GM21737 (cell line): ENCODE data around the gene GGT1.
"Not testable (repeated sequence)": the region's sequence is repeated elsewhere in the genome, so short reads cannot be mapped to it uniquely, and the experiment has no call there.

Experiments
- ATAC-seq: cut with Tn5 transposase; IDR thresholded peaks from one replicate; pipeline ENCODE4 v1.9.1; 2021; ENCODE audit warnings: mild to moderate bottlenecking, moderate library complexity; ENCODE audit not compliant: unreplicated experiment

Gene GGT1

DNA sequence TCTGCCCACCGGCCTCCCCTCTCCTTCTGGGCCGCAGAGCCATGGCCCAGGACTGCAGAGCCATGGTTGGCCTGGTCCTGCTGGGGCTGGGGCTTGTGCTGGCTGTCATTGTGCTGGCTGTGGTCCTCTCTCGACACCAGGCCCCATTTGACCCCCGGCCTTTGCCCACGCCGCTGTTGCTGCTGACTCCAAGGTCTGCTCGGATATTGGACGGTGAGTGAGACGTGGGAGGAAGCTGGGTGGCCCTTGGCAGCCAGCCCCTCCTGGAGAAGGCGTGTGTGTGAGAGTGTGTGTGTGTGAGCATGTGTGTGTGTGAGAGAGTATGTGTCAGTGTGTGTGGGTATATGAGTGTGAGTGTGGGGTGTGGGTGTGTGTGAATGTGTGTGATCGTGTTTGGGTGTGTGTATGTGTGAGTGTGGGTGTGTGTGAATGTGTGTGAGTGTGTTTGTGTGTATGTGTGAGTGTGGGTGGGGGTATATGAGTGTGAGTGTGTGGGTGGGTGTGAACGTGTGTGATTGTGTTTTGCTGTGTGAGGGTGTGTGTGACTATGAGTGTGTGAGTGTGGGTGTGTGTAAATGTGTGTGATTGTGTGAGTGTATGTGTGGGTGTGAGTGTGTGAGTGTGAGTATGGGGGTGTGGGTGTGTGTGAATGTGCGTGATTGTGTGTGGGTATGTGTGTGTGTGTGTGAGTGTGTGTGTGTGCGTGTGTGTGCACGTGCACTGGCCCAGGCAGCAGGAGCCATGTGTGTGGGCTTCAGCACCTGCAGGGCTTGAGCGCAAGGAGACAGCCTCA, 30.4 kb downstream of the GGT1 start:
- not testable (repeated sequence) for ATAC-seq

DNA sequence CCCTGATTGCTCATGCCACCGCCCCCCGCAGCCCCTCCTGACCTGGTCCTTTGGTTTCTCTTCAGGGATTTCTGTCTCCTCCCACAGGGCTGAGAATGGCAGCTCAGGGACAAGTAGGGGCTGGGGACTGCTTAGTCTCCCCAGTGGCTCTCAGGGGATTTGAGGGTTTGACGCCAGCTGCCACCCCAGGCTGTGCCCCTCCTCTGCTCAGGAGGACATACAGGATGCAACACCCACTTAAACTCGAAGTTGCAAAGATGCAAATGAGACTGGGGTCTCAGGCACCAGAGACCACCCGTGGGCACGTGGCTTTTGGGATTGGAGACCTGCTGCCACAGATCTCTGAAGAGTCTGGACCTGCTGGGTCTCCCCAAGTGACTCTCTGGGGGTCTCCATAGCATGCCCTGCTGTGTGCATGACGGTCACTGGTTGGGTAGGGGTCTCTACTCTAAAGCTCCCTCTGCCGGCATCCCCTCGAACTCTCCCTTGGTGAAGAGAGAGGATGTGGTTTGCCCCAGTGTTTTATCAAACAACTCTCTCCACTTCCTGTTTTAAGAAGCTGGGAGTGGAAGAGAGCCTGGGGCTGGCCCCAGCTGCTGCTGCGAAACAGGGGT, 31.9 kb downstream of the GGT1 start:
- not testable (repeated sequence) for ATAC-seq

DNA sequence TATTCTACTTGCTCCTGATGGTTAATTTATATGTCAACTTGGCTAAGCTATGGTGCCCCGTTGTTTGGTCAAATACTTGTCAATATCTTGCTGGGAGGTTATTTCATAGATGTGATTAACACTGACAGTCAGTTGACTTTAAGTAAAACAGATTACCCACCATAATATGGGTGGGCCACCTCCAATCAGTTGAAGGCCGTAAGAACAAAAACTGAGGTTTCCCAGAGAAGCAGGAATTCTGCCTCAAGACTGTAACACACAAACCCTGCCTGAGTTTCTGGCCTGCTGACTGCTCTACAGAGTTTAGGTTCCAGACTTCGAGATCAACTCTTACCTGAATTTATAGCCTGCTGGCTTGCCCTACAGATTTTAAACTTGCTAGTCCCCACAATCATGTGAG, 33.5 kb downstream of the GGT1 start:
- not testable (repeated sequence) for ATAC-seq

DNA sequence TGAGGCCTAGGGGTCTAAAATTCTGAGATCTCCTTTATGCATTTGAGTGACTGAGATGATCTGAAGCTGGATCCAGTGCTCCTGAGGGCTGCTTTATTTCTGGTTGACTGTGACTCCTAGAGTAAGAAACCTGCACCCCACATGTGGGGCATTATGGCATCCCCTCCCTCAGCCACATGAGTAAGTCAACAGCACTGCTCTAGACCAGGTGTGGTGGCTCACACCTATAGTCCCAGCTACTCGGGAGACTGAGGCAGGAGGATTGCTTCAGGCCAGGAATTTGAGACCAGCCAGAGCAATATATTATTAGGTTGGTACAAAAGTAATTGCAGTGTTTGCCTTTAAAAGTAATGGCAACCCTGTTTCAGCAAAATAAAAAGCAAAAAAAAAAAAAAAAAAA, 39.3 kb downstream of the GGT1 start:
- not testable (repeated sequence) for ATAC-seq

DNA sequence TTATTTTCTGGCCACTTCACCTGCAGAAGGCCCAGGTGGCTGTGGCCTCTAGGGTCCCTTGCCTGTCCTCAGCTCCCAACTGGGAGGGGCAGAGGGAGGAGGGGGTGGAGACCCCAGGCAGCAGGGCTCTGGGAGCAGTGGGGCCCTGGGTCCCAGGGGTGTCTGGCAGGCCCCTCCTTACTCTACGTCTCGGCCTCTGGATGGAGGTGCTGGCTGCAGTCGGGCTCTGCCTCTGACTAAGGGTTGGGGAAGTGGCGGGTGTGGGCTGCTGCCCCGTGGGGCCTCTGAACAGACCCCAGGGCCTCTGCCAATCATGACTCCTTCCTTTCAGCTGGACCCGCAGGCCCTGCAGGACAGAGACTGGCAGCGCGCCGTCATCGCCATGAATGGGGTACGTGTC, 41.4 kb downstream of the GGT1 start:
- ATAC-seq, result not testable (repeated sequence)

DNA sequence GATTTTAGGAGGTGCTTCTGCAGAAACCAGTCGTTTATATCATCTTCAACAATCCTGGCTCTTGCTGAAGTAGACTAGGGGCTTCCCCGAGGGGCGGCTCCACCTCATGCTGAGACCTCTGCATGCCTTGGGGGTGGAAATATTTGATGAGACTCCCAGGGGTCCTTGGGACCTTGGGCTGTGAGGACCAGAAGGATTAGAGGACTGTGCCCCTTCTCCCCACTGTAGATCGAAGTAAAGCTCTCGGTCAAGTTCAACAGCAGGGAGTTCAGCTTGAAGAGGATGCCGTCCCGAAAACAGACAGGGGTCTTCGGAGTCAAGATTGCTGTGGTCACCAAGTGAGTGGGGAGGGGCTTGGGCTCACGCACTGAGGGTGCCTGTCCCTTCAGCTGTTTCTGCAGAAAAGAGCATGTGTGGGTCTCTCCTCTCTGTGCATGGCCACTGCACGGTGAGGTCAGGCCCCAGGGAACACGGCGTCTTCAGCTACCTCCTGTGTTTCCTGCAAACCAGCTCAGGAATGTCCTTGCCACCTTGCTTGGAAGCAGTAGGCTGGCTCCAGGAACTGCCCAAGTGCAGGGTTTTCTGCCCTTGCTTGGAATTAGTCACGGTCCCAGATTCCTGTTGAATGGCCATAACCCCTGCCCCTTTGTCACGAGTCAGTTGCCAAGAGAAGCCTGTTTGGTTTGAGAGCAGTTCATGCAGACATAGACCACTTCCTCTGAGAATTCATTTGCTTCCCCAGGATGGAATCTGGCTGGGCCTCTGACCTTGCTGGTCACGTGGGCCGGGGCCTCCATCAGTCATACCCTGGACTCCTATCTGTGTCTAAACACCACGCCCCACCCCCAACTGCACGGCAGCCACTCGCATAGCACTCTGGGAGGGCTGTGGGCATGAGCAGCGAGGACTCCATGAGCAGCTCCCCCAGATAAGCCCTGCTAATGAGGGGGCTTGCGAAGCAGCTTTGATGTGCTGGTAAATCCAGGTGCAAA, 42.7 kb downstream of the GGT1 start:
- not testable (repeated sequence) for ATAC-seq

DNA sequence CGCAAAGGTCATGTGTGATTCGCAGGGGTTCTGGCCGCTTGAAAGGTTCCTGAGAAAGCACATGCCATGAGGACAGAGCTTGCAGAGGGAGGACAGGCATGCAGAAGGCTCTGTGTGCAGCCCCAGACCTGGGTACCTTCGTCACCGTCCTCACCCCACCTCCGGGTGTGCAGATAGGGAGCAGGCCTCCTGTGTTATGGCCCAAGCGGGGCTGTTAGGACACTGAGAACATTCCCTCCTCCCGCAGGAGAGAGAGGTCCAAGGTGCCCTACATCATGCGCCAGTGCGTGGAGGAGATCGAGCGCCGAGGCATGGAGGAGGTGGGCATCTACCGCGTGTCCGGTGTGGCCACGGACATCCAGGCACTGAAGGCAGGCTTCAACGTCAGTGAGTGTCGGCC, 43.8 kb downstream of the GGT1 start:
- ATAC-seq, result not testable (repeated sequence)

DNA sequence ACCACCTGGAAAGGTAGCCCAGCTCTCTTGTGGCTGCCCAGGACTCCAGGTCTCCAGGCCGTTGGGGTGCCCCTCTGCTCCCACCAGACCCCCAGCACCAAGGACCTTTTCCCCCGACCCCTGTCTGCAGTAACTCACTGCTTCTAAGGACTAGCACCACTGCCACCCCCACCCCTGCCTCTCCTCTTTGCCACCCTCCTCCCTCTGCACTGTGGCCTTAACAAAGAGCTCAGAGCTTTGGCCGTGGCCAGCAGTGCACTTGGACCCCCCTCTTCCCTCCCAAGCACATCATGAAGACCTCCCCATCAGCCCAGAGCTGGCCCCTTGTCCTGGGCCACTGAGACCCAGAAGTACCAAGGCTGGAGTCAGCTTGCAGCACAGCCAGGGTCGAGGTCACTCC, 46.4 kb downstream of the GGT1 start:
- ATAC-seq, result not testable (repeated sequence)

DNA sequence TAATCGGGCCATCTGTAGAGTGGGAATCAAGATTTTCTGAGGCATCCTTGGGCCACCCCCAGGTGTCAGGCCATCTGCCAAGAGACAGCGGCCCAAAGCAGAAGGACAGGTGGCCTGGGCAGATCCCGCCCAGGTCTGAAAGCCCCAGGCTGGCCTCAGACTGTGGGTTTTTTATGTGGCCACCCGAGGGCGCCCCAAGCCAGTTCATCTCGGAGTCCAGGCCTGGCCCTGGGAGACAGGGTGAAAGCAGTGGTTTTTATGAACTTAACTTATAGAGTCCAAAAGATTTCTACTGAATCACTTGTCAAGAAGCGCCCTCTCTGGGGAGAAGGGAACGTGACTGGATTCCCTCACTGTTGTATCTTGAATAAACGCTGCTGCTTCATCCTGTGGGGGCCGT, 47.9 kb downstream of the GGT1 start:
- ATAC-seq, result not testable (repeated sequence)

DNA sequence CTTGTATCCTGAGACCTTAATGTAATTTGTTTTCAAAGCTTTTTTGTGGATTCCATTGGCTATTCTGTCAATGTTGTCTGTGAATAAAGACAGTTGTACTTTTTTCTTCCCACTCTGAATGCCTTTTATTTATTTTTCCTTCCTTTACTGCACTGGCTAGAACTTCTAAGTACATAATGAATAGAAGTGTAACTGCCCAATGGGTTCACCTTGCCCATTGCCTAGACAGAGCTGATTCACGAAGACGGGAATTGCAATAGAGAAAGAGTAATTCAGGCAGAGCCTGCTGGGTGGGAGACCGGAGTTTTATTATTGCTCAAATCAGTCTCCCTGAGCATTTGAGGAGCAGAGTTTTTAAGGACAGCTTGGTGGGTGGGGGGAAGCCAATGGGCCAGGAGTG, 62.4 kb downstream of the GGT1 start:
- ATAC-seq, result not testable (repeated sequence)

DNA sequence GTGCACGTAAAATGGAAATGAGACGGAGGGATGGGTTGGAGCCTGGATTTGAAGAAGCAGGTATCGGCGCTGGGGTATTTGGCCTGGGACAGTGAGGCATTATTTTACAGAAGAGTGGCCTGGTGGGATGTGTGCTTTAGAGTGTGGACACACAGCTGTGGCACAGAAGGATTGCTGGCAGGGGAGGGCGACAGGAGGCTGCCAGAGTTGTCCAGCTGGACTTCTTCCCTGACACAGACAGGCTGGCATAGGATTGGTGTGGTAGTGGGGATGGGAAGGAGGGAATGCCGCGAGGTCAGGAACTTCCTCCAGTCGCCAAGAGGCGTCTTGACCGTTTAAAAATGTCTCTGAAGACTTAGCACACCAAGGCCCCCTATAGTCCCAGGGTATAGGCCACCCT, 64.9 kb downstream of the GGT1 start:
- ATAC-seq, result not testable (repeated sequence)

DNA sequence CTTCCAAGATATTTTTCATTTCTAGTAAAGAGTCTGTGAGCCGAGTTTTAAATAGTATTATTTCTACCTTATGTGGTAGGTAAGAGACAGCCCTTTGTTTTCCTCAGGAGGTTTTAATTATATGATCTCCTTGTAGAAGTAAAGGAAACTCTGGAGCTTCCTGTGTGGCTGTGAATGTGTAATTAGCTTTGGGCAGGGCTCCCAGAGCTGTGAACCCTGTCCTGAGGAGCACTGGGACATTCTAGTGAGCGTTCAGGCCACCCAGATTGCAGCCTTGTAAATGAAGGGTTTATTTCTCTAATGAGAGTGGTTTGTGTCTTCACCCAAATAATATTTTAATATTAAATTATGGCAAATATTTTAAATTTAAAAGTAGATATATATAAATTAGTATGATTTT, 69.5 kb downstream of the GGT1 start:
- not testable (repeated sequence) for ATAC-seq
